Gastroesophageal sphincter (tissue), 3 donors: ENCODE data around the gene BICD1.

Source experiments
- CTCF ChIP-seq, 4 experiments: fragments of 200-600 bp in 2 of 4; fragments of 450-650 bp in 2 of 4; sonication (generic) in 1 of 4; IDR thresholded peaks; one replicate each; pipeline ENCODE4 v1.5.1; 2017 to 2019; ENCODE audit warnings: antibody characterized with exemption in 4 of 4, mild to moderate bottlenecking in 2 of 4, moderate library complexity in 2 of 4
- EP300 ChIP-seq: sonication (generic); formaldehyde crosslinking; IDR thresholded peaks from one replicate; pipeline ENCODE4 v1.6.1; 2017; ENCODE audit warnings: antibody characterized with exemption, mild to moderate bottlenecking
- POLR2A ChIP-seq, 2 donors: fragments of 450-650 bp; IDR thresholded peaks; one replicate each; pipeline ENCODE4 v1.6.1; 2017; ENCODE audit warnings: antibody characterized with exemption in 2 of 2, mild to moderate bottlenecking in 2 of 2, moderate library complexity in 1 of 2

DNA sequence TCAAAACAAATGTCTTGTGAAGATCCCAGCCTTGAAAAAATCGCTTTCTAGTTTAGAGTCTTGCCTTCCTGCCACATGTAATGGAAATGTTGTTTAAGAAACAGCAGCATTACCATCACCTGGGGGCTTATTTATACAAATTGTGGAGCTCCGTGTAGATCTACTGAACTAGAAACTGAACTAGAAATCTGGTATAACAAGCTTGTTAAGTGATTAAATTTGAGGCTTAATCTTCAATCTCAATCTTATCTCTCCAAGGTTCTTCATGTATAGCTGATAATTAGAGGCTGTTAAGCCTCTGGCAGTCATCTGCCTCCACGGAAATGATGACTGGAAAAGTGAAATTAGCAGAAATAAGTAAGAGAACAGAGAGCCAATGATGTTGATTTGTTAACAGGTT, 200.7 kb downstream of the BICD1 start:
- TF ChIP-seq CTCF (IDR thresholded peaks at IDR 0.05) (no peak), POLR2A (IDR thresholded peaks at IDR 0.05) (no peak), EP300 (no peak)
